NT2/D1 (cell line): ENCODE data around the gene MT1E.

Experiments used
- SUZ12 ChIP-seq: IDR thresholded peaks from 2 replicates; pipeline ENCODE4 v1.6.1; 2011; ENCODE audit not compliant: insufficient read length, insufficient read depth; ENCODE audit errors: extremely low read depth
- YY1 ChIP-seq: IDR thresholded peaks from 2 replicates; pipeline ENCODE4 v1.6.1; 2011; ENCODE audit not compliant: insufficient read length, insufficient read depth
- ZNF274 ChIP-seq: IDR thresholded peaks from 2 replicates; pipeline ENCODE4 v1.6.1; 2011; ENCODE audit warnings: mild to moderate bottlenecking, low read depth, low read length

DNA sequence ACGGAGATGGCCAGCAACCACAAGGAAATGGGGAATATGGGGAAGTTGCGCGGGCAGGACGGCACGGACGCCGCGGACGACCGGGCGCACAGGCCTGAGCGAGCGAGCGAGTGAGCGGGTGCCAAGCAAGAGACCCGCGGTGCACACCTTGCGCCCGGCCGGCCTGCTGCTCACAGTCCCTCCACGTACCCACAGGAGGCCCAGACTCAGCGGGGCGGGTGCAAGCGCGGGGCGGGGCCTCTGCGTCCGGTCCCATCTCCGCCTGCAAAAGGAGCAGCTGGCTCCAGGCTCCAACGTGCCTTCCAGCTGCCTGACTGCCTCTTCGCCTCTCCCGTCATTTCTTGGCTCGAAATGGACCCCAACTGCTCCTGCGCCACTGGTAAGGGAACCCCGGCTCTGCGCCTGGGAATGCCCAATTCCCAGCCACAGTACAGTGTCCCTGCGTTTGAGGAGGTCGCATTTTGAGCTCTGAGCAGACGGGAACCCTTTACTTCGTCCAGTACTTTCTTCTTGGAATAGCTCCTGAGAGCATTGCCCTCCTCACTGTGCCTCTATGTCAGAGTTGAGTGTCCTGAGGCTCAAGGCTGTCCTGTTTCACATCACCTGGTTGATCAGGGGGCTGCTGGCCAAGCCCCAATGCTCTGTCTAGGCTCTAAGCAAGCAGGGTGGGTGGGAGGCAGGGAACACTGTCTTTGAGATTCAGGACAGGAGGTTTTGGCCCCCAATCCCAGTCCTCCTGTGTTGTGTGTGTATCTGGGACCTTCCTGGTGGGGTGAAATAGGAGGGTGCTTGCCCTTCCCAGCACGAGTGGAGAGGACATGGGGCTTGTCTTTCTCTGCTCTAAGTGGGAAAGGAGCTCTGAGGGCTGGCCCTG lies 8.1 kb upstream of the MT1E start:
- no peak for TF ChIP-seq SUZ12
- no peak for TF ChIP-seq YY1
- no peak for TF ChIP-seq ZNF274
